NCI-H345 treated with DMSO at 0.1 percent for 48 hours (cell line): ENCODE data around the gene GYS1.
"Not testable (repeated sequence)": the region's sequence is repeated elsewhere in the genome, so short reads cannot be mapped to it uniquely, and the experiment has no call there.

Source experiments
- DNase-seq: peaks from one replicate; lab custom pipeline; 2025; ENCODE audit not compliant: unreplicated experiment; lab: John Stamatoyannopoulos, UW

Gene GYS1

GRCh38 chr19:48993175-48994034 lies at the start of gene GYS1, which contains the start of gene RUVBL2:
Gene GYS1 (minus strand): TSS chr19:48993309. CDS start chr19:48993112, 197 bp downstream.
Gene RUVBL2 (plus strand): TSS chr19:48993887. CDS start chr19:48993912, 25 bp downstream.
- DNase-seq = peak; percentile 91

GRCh38 chr19:49042666-49043065 lies 49.6 kb upstream of the GYS1 start:
- not testable (repeated sequence) for DNase-seq

GRCh38 chr19:49042177-49042576 lies 49.1 kb upstream of the GYS1 start:
- no peak for DNase-seq

DNA sequence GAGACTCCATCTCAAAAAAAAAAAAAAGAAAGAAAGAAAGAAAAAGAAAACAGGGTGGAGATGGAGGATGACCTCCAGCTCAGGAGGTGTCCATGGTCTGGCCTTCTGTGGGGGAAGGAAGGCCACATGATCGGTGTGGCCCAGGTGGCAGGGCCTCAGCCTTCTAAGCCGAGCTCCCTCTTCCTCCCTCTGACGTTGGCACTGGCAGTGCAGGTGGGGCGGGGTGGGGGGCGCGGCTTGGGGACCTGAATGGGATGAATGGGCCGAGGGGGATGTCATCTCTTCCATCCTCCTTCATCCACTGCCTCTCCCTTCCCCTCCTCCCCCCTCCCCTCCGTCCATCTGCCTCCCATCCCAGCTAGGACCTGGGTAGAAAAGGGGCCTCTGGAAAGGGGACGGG lies 46.6 kb upstream of the GYS1 start:
- not testable (repeated sequence) for DNase-seq

DNA sequence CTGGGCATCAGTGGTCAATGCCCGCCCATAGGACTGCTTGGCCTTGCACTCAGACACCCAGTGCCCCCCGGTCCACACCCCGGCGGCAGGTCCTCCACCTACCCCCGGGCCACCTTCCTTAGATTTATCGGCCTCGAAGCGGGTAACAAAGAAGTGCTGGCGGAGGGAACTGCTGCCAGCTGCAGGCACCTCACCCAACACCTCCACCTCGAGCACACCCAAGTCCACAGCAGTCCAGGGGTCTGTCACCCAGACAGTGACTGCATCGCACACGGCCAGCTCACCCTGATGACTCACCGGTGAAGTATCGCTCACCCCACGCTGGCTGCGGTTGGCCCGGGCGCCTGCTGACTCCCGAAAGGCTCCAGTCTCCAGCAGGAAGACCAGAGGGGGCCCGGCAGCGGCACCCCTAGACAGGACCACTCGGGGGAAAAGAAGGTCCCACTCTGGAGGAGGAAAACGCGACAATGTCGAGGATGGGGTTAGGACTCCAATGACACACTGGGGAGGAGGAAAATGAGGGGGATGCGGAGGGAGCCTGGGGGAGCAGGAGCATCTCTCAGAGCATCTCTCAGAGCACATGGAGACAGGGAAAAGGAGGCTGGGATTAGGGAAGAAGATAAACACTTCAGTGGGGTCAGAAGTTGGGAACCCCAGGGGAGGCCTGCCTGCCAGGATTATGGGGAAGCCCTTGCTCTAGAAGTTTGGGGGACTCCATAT lies 45.6 kb upstream of the GYS1 start:
- DNase-seq = not testable (repeated sequence)

DNA sequence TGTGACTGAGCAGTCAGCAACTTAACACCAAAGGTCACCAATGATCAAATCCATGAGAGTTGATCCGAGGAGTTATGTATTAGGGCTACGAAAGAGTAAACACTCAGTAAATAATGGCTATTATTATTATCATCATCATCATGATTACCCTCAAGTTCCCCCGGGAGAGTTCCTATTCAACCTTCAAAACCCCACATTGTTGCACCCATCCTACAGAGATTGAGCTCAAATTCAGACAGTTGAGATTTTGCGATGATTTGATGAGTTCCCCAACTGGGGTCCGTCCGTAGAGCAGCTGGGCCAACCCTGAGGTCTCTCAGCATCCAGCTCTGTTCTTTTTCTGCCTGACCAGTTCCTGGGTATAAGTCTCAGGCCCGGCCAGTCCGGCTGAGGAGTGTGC lies 45.0 kb upstream of the GYS1 start:
- DNase-seq = not testable (repeated sequence)

DNA sequence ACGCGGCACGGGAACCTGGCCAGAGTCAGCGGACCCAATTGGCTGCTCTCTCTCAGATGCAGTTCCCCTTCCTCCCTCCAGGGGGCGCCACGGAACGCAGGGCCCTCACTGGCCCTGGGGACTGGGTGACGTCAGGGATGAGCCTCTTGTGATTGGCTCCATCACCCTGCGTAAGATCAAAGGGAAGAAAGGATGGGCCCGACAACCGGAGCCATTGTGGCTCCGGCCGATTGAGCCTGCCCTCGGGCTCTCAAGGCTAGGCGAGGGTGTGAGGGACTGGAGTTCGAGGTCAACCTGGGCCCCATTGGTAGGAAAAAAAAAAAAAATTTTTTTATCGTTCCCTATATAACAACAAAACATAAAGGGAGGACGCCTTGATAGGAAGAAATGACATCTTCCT lies 43.7 kb upstream of the GYS1 start, which contains the start of gene CGB1:
Gene CGB1, minus strand, starts transcription at position 81 of the 400 bp plus-strand sequence. CDS start 184 bp downstream, outside the sequence.
- DNase-seq = not testable (repeated sequence)

DNA sequence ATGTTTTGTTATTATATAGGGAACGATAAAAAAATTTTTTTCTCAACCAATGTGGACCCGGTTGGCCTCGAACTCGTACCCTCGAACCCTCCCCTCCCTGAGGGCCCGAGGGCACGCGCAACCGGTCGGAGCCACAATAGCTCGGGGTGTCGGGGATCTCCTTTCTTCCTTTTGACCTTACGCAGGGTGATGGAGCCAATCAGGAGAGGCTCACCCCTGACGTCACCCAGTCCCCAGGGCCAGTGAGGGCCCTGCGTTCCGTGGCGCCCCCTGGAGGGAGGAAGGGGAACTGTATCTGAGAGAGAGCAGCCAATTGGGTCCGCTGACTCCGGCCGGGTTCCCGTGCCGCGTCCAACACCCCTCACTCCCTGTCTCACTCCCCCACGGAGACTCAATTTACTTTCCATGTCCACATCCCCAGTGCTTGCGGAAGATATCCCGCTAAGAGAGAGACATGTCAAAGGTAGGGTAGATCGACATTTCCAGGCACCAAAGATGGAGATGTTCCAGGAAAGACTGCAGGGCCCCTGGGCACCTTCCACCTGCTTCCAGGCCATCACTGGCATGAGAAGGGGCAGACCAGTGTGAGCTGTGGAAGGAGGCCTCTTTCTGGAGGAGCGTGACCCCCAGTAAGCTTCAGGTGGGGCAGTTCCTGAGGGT lies 38.7 kb upstream of the GYS1 start, which contains the start of gene CGB2:
Gene CGB2, plus strand, starts transcription at position 249 of the 660 bp plus-strand sequence. Its CDS starts 206 bp downstream, at position 455.
- DNase-seq = not testable (repeated sequence)

- DNase-seq = not testable (repeated sequence)
Measured at GRCh38 chr19:49030323-49030722, 37.2 kb upstream of the GYS1 start.

DNA sequence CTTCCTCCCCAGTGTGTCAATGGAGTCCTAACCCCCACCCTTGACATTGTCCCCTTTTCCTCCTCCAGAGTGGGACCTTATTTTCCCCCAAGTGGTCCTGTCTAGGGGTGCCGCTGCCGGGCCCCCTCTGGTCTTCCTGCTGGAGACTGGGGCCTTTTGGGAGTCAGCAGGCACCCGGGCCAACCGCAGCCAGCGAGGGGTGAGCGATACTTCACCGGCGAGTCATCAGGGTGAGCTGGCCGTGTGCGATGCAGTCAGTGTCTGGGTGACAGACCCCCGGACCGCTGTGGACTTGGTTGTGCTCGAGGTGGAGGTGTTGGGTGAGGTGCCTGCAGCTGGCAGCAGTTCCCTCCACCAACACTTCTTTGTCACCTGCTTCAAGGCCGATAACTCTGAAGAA lies 36.6 kb upstream of the GYS1 start:
- DNase-seq = not testable (repeated sequence)

- DNase-seq = not testable (repeated sequence)
Measured at GRCh38 chr19:49028686-49029085, 35.6 kb upstream of the GYS1 start.

DNA sequence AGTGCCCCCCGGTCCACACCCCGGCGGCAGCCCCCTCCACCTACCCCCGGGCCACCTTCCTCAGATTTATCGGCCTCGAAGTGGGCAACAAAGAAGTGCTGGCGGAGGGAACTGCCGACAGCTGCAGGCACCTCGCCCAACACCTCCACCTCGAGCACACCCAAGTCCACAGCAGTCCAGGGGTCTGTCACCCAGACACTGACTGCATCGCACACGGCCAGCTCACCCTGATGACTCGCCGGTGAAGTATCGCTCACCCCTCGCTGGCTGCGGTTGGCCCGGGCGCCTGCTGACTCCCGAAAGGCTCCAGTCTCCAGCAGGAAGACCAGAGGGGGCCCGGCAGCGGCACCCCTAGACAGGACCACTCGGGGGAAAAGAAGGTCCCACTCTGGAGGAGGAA lies 32.5 kb upstream of the GYS1 start:
- not testable (repeated sequence) for DNase-seq

- DNase-seq = not testable (repeated sequence)
Measured at GRCh38 chr19:49025088-49025487, 32.0 kb upstream of the GYS1 start.

GRCh38 chr19:49024233-49024632 lies 31.1 kb upstream of the GYS1 start, which contains the start of gene CGB3:
Gene CGB3 (minus strand): TSS chr19:49024333. CDS start chr19:49023971, 362 bp downstream.
- DNase-seq = not testable (repeated sequence)

- no peak for DNase-seq
Measured at GRCh38 chr19:49022116-49022515, 29.0 kb upstream of the GYS1 start.

- no peak for DNase-seq
Measured at GRCh38 chr19:49020931-49021895, 28.1 kb upstream of the GYS1 start.

DNA sequence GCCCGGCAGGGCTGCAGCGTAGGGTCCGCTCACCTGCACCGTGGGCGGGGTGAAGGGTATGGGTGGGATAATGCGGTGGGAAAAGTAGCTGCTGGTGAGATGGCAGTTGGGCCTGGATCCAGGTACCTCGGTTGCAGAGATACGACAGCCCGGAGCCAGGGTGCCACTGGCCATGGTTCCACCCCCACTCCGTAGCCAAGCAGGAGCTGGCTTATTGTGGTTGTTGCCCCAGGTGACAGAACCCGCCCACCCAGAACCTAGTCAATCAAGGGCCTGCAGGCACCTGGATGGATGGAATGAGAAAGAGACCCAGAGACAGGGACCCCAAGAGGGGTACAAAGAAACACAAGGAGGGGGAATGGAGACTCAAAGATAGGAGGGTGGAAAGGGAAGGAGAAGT lies 27.2 kb upstream of the GYS1 start:
- DNase-seq = no peak

GRCh38 chr19:49019242-49019932 lies 26.3 kb upstream of the GYS1 start:
- no peak for DNase-seq
